HG03439 (cell line): ENCODE data around the gene STK32C.

ENCODE experiments used
- ATAC-seq: cut with Tn5 transposase; IDR thresholded peaks from one replicate; pipeline ENCODE4 v1.9.1; 2021; ENCODE audit warnings: mild to moderate bottlenecking, moderate library complexity; ENCODE audit not compliant: unreplicated experiment

The STK32C gene

DNA sequence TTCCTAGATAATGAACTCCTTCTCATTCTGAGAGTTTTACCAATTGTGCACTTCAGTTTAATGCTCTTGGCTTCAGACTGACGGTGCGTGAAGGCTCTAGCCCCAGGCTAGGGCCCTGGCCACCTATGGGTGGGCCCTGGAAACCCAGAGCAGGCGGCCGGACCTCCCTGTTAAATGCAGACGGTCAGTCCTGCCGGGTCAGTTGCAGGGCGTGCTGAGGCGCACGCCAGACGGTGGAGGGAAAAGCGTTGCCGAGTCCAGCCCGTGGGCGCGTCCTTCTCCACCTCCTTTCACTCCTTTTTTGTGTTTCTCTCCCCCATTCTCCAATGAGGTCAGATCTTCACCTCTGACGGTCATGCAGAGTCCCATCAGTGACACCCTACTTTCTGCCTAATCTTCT lies 118.7 kb downstream of the STK32C start:
- no peak for ATAC-seq

DNA sequence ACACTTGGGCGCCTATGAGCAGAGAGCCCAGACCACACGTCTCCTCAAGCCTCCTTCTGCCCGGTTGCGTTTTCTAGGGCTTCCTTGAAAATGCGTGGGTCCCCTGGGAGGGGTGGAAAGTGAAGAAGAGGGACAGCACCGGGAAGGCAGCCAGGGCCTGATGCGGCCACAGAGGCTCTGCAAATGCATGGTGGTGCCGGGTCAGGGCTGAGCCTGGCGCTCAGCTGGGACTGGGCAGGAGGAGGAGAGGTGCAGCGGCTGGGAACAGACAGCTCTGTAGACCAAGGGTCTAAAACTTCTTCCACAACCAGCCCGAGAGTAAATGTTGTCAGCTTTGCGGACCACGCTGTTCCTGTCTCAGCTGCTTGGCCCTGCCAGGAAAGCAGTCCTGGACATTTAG lies 119.4 kb downstream of the STK32C start:
- ATAC-seq, result no peak

DNA sequence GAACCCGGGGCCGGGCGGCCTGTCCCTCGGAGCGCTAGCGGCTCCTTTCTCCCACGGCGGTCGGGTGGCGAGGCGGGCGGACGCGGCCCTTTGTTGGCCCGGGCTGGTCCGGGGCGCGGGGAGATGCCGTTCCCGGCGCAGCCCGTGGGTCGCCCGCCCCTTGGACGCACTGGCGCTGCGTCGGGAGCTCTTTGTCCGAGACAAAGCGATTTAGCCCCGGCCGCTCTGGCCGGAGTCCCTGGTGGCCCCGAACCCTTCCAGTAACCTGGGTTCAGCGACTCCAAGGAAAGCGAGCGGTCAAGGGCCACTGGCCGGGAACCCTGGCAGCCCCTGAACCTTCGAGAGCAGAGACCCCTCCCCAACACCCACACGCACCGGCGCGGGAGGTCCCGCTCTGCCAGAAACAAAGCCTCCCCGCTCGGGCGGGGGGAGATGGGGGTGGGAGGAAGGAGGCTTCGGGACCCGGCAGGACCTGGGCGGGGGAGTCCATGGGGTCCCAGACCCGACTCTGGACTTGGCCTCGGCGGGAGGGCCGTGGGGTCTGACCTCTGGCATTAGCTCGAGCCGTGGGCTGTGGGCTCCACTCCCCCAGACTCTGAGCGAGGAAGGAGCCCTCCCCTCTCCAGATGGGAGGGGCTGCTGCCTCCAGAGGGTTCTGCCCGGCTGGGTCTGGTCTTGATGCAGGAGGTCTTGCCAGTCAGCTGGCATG lies 120.2 kb downstream of the STK32C start:
- ATAC-seq, result no peak

DNA sequence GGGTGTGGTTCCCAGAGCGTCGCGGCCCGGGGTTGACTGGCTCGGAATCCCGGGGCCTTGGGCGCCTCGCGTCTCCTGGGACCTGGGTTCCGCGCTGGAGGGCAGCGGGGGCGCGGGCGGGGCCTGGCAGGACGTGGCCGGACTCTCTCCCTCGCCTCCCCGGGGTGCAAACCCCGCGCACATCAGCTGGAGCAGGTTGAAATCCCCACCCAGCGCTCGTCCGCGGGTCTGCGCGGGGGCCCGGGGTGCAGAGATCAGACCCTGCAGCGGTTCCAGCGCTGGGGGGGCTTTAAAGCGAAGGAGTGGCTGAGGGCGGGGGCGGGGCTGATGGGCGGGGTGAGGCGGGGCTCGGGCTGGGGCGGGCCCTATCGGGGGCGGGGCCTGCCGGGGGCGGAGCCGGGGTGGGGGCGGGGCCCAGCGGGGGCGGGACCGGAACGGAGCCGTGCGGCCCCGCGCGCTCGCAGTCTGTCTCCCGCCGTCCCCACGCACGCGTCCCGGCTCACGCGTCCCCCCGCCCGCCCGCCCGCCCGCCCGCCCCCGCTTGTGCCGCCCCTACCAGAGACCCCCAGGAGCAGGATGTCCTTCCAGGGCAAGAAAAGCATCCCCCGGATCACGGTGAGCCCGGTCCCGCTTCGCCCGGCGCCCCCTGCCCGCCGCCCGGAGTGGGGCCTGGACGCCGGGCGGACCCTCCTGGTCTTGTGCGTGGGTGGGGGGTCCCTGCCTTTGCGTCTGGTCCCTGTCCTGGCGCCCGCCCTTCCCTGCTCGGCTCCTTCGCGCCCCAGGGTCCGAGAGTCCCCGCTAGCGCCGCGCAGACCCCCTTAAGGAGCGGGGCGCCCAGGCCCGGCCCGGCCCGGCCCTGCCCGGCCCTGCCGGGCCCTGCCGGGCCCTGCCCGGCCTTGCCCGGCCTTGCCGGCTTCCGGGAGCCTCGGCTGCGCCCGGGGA lies 121.0 kb downstream of the STK32C start, which contains the start of gene DPYSL4:
DPYSL4 (plus strand) TSS at position 461 of the 942 bp plus-strand sequence; CDS start at position 577, 116 bp downstream.
- no peak for ATAC-seq

DNA sequence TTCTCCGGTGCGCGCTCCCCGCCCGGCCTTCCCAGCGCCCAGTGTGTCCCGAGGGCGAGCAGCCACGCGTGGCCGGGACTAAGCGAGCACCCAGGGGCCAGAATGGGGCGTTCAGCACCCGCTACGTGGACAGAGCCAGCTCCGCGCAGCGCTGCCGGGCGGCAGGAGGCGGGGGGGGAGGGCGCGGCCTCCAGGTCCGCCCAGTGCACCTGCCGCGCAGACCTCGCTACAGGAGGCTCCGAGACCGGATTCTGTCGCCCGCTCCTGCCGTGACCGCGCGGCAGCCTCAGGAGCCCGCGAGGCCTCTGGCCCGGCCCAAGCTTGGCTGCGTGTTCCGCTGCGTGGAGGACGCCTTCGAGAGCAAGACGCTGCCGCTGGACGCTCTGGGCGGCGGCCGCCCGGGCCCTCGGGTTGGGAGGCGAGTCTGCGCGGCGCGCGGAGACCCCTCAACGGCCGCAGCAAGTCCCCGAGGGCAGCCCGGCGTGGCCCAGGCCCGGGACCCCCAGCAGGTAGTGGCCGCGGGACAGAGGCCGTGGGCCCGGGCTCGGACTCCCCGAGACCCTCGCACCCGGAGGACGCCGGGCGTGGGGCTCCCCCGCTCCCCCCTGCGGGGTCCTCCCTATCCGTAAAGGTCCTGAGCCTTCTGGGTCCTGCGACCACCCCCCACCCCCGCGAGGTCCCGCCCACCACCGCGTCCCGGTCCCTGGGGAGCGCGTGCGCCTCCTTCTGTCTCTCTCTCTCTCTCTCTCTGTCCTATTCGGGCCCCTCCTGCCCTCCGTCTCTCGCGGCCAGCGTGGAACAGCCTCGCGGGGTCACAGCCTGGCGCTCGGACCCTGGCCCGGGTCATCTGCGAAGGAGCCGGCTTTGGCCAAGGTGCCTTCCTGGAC lies 121.9 kb downstream of the STK32C start:
- no peak for ATAC-seq

DNA sequence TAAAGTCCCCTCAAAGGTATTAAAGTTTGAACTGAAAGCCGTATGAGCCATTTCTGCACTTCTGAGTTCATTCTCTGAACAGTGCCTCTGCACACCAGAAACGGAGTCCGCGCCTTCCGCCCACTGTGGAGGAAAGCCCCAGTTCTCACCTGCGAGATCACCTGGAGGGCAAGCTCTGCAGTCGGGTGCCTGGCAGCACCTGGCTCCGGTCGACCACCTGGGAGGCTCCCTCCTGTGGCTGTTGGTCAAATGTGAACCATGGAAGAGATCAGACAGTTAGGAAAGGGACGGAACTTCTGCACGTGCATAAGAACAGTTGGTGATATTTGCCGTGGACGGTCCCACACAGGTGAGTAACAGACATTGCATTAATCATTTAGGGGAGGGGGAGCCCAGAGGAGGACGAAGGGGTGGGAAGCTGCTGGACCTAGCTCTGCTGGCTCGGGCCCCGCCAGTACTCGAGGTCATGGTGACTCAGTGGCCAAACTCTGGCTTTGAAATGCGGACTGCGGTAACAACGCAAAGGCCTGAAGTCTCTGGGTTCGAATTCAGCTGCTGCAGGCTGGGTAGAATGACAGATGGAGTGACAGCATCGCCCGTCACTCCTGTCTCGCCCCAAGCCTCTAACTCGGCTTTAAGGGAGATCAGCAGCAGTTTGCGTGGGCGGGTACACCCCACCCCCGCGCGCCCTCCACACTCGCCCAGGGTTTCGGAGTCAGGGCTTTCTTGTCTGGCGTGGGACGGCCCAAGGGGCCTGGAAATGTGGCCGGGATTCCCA lies 122.7 kb downstream of the STK32C start:
- no peak for ATAC-seq

DNA sequence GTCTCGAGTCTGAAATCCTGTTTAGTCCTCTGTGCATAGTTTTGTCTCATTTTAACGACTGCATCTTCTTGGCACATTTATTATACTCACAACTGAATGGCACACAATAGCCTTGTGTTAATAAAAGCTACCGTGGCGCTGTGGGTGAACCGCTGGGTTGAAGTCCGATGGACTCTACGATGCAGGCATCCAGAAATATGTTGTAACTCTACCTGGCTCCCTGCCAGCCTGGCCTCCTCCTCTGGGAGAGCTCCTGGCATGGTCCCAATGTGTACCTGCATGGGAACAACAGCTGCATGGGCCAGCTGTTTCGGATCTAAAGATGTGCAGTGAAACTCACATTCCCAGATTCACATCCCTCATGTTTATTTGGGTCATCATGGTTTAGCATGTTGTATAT lies 124.7 kb downstream of the STK32C start:
- ATAC-seq, result no peak

DNA sequence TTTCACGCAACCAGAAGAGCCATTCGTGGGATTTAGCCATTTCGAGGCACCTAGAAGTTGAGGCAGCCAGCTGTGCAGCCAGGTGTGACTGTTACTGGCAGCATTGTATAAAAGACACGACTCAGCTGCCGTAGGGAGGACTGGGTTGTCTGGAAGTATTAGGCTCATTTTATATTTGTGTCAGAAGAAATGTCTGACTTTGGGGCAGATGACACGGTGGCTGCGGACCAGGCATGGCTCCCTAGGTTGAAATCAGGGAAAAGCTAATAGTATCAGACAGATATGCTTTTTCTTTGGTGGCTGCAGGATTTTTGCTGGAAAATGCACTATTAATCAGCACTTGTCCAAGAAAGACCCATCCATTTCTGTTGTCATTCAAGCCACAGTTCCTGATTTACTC lies 125.2 kb downstream of the STK32C start:
- ATAC-seq, result no peak

DNA sequence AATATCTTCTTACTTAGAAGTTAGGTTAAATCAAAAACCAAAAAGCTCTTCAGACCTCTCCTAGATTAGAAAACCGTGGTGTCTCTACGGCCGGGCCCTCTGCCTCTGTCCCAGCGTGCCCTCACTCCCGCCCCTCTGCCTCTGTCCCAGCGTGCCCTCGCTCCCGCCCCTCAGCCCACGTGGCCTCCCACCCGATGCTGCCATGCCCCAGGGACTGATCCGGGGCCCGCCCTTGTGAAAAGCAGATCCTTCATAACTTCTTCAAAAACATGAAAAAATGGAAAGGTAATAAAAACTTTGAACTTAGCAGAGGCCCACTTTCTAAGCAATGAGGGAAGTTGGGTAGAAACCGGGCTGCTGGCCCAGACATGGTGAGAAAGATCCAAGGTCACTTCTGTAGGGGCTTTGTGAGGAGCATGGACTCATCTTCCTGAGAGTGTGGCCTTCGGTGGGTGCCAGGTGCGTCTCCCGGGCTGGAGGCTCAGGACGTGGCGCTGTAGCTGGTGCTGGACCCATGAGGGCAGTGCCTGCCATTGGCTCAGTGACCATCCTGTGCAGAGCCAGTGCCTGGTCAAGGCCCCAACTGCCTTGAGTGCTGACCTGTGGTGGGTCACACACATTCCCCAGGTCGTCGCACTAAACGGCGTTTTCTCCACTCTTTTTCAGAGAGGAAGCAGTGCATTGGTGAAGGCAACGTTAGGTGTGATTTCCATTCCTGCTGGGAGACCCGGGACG lies 125.9 kb downstream of the STK32C start:
- no peak for ATAC-seq

DNA sequence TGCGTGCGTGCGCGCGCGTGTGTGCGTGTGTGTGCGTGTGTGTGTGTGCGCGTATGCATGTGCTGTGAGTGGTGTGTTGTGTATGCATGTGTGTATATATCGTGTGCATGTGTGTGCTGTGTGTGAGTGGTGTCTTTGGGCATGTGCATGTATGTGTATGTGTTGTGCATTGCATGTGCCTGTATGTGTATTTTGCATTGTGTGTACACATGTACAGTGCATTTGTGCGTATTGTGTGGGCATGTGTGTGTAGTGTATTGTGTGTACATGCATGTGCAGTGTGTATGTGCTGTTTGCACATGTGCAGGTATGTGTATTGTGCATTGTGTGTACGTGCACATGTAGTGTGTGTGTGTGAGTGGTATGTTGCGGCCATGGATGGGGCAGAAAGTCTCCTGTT lies 127.0 kb downstream of the STK32C start:
- no peak for ATAC-seq

DNA sequence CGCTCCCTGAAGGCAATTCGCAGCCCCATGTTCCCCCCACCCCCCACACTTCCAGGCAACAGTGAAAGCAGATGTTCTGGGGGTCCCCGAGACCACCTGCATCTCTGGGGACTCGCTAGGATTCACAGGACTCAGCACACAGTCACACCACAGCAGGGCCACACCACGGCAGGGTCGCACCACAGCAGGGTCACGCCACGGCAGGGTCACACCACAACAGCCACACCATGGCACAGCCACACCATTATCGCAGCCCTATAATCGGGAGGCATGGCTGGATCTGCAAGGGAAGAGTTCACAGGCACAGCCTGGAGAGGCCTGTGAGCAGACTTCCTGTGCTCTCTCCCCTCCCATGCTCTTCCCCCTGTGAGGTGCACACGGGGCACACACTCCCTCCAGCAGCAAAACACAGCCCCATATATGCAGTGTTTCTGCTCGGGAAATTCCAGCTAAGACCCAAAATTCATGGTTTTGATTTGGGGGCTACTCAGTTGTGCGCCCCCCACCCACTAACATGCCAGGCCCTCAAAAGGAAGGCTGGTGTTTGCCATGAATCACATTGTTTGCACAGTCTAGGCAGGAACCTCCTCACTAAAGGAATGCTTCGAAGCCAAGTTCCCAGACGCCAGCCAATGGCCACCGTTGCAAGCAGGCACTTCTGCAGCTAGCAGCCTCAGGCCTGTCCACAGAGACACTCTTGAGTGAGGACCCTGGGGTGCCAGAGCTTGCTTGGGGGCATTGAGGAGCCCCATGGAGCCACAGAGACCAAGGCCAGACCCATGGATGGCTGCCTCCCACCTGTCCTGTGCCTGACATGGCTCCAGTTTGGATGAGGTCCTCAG lies 128.0 kb downstream of the STK32C start:
- no peak for ATAC-seq

DNA sequence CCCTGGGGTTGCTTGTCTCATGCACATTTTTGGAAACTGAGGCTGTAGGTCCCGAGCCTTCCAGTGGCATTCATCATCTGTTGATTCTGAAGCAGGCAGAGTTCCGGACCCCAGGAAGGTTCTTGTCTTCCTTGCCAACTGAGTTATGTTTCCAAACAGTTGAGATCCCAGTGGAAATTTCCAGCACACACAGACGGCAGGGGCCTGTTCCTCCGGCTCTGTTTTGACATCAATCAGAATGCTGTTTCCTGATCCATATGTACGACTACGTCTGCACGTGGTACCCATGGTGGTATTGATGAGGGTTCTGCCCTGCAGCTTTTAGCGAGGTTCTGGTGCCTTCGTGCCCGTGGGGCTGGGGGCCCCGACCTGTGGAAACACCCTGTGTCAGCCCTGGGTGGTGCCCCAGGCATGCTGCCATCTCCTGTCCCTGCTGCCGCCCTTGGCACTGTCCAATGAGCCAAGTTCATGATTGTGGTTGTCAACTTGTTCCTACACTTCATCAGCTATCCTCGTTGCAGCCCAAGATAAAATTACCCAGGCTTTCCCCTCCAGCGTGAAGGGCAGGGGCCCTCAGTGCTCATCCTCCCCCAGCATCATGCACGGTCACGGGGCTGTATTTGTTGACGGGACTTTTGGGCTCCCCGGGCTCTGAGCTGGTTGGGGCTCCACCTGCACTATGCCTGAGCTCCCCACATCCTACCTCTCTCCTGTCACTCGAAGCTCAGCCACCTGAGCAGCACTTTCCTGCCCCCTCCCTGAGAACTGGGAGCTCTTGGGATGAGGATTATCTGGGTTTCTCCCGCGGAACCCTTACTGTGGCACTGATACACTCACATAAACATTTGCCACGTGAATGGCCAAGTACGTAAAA lies 128.8 kb downstream of the STK32C start:
- ATAC-seq, result no peak

DNA sequence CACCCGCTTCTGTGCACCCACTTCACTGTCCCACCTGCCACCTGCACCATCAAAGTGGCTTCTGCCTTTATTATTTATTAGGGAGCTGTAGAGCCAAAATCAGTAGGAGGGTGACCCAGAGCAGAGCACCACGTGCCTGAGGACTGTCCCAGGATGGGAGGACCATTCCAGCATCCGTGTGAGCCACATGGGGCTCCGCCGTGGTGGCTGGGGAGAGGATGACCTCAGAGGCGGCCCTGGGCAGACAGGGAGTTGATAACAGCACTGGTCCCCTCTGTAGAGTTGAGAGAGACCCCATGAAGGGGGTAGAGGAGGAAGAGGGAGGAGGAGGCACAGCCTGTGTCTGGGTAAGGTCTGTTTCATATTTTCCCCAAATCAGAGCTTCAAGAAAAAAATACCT lies 129.7 kb downstream of the STK32C start:
- no peak for ATAC-seq

DNA sequence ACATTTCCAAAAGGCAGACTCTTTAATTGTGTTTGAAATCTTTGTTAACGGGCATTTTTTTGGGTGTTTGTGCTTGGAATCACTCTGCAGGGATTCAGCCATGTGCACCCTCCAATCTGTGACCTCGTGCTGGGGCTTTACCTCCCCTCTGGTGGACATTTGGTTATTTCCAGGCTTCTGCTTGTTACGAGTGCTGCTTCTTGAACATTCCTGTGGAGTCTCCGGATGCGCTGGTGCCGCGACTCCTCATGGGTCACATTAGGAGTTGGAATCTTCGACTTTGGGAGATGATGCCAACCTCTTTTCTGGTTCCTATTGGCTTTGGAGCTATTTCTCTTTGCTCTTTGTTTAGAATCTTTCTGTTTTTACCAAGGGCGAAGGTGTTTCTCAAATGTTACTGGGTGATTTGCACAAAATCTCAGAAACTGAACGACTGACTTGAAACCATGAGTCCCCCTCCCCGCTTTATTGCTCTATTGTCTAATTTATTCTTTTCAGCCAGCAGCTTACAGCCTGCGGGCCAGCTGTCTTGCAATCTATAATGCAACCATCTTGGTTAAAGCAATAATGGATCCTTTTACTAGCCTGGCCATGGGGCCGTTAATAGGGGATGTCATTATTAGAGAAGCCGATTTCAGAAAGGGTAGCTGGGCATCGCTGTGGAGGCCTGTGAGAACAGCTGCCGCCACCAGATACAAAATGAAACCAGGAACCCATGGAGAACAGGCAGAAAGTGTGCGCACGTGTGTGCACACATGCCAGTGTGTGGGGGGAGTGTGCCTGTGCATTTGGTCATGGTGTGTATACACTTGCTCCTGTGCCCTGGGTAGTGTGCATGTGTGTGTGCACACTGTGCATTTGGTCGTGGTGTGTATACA lies 130.9 kb downstream of the STK32C start:
- ATAC-seq, result no peak

DNA sequence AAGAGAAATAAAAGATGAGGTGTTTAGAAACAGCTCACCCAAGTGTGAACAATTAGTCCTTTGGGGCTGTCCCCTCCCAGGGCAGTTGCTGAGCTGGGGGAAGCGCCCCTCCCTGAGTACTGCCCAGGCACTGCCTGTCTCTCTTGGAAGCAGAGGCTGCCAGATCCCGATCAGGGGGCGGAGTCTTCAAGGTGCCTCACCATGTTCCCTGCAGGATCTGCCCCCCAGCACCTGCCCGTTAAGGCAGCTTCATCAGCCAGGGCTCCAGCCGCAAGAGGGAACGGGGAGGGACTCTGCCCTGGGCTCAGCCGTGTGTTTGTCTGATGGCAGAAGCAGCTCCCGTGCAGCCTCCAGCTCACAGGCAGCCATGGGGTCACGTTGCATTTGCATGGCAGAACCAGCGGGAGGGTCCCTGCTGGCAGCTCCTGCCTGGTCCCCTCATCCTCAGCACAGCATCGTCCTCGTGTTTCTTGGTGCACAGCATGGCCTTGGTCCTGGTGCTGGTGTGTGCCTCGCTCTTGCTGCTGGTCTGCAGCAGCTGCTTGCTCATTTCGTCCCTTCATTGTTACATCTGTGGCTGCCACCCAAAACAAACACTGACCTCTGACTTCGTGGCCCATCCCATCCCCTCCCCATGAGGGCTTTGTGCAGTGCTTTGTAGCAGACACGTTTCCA lies 131.7 kb downstream of the STK32C start:
- ATAC-seq, result no peak

DNA sequence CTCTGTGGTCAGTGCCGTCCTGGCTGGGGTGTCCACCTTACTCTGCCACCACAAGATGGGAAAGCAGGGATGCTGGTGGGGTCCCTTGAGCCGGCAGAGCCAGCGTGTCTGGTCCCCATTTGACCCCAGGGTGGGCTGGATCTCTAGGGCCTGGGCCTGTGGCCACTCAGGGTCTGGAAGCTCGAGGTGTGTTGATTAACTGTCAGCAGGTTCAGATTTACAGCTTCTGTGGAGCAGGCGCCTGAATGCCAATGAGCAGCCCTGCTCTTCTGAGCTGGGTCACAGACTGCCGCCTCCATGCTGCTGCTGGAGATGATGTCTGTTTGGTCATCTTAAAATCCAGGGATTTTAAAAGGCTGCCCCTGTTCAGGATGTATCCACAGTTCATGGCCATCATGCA lies 132.3 kb downstream of the STK32C start:
- no peak for ATAC-seq
